Measurements from ENCODE around the gene TTC33. TPM values are rescaled to one million over a fixed set of nuclear protein-coding genes. Genes with fewer than 3 reads are reported as not detected.
"Not testable (repeated sequence)": the region's sequence is repeated elsewhere in the genome, so short reads cannot be mapped to it uniquely, and the experiment has no call there.

The TTC33 gene
- total RNA-seq, 4 donors from 2014 or later, result 18.8 to 123 (median 39.7) TPM

DNA sequence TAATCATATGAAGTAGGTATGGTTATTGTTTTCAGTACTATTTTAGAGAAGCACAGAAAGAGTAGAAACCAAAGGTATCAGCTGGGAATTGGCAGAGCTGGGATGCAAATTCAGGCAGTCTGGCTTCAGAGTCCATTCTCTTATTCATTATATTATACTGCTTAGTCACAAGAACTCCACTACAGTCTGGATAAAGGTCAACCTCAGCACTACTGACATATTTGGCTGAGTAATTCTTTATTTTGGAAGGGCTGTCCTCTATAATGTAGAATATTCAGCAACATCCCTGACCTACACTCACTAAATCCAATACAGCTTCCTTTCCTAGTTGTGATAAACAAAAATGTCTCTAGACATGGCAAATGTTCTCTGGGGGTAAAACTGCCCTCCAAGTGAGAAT lies 38.5 kb downstream of the TTC33 start:
- no peak for DNase-seq
- no peak overlapping the region for H3K4me3 ChIP-seq
- no peaks in the 10 kb centered on the region for H3K4me1 ChIP-seq
- no peaks in the 10 kb centered on the region for H3K27me3 ChIP-seq
- H3K9me3 ChIP-seq, result no peaks in the 10 kb centered on the region
- H3K36me3 ChIP-seq, result no peaks in the 10 kb centered on the region
- no peak overlapping the region for H3K27ac ChIP-seq
- intact Hi-C loops (cut with DNase I; ENCODE audit: low total_unique reads), result no loop called here
- no peak for TF ChIP-seq POLR2A (IDR thresholded peaks at IDR 0.05)
- TF ChIP-seq, protein P1, sequence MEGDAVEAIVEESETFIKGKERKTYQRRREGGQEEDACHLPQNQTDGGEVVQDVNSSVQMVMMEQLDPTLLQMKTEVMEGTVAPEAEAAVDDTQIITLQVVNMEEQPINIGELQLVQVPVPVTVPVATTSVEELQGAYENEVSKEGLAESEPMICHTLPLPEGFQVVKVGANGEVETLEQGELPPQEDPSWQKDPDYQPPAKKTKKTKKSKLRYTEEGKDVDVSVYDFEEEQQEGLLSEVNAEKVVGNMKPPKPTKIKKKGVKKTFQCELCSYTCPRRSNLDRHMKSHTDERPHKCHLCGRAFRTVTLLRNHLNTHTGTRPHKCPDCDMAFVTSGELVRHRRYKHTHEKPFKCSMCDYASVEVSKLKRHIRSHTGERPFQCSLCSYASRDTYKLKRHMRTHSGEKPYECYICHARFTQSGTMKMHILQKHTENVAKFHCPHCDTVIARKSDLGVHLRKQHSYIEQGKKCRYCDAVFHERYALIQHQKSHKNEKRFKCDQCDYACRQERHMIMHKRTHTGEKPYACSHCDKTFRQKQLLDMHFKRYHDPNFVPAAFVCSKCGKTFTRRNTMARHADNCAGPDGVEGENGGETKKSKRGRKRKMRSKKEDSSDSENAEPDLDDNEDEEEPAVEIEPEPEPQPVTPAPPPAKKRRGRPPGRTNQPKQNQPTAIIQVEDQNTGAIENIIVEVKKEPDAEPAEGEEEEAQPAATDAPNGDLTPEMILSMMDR (IDR thresholded peaks at IDR 0.05), result no peak

DNA sequence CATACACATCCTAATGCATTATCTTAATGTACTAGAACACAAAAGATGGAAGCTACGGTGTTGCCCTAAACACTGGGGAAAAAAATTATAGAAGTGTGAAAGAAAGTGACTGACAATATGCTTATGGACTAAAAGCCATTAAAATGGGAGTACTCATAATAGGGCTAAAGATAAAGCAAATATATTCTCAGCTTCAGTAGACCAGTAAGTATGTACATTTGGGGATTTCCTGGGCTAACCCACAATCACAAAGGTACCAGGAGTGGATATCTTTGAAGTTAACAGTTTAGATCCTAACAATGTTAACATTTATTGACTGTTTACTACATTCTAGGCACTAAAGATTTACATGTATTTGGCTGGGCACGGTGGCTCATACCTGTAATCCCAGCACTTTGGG lies 39.2 kb downstream of the TTC33 start:
- Histone ChIP-seq H3K9me3 (no peaks in the 10 kb centered on the region), H3K4me3 (no peak overlapping the region), H3K27ac (no peak overlapping the region), H3K4me1 (no peaks in the 10 kb centered on the region), H3K27me3 (no peaks in the 10 kb centered on the region), H3K36me3 (no peaks in the 10 kb centered on the region)
- intact Hi-C loops (cut with DNase I; ENCODE audit: low total_unique reads), result no loop called here
- no peak for DNase-seq
- TF ChIP-seq, protein P1 (IDR thresholded peaks at IDR 0.05), result no peak
- no peak for TF ChIP-seq POLR2A (IDR thresholded peaks at IDR 0.05)

DNA sequence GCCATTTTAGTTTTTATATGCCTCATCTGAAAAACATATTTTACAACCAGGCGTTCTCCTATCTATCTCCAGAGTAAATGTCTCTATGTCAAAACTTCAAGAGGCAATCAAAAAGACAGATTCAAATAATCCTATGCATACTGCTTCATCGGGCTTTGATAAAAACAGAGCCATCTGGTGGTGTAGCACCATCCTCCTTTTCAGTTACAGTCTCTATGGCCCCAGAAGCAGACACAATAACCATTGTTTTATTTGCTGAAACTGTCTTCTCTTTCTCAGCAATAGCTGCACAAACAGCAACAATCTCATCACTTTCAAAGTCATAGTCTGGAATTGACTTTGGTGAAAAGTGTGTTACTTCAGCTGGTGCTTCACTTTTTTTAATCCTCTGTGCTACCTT lies 39.8 kb downstream of the TTC33 start:
- intact Hi-C loops (cut with DNase I; ENCODE audit: low total_unique reads), result no loop called here

DNA sequence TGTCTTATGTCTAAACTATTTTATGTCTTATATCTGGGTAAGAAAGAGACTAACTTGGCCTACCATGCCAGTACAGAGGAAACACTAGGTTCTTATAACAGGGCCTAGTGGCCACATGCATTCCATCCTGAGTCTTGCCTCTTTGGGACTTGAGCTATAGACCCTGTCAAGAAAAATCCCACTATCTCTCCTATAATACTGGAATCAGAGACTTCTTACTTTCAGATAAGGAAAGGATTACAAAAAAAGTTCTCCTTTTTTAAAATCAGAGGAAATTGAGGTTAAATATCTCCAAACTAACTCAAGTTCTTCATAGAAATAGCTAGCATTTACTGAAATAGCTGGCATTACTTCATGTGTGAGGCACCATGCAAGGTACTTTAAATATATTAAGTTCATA lies 41.8 kb downstream of the TTC33 start:
- intact Hi-C loops (cut with DNase I; ENCODE audit: low total_unique reads), result no loop called here
- TF ChIP-seq POLR2A (IDR thresholded peaks at IDR 0.05), result no peak
- TF ChIP-seq, protein P1 (IDR thresholded peaks at IDR 0.05), result no peak

More for the DNA sequence above, 39.8 kb downstream of the TTC33 start:
- H3K36me3 ChIP-seq, result no peaks in the 10 kb centered on the region
- no peak overlapping the region for H3K27ac ChIP-seq
- DNase-seq, result no peak
- no peak overlapping the region for H3K4me3 ChIP-seq
- TF ChIP-seq POLR2A (IDR thresholded peaks at IDR 0.05), result no peak
- peaks cover 0 to 2% of the 10 kb centered on the region in 2 donors for H3K9me3 ChIP-seq
- H3K4me1 ChIP-seq, result no peaks in the 10 kb centered on the region
- no peaks in the 10 kb centered on the region for H3K27me3 ChIP-seq

DNA sequence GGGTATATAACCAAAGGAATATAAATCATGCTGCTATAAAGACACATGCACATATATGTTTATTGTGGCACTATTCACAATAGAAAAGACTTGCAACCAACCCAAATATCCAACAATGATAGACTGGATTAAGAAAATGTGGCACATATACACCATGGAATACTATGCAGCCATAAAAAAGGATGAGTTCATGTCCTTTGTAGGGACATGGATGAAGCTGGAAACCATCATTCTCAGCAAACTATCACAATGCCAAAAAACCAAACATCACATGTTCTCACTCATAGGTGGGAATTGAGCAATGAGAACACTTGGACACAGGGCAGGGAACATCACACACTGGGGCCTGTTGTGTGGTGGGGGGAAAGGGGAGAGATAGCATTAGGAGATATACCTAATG lies 45.2 kb downstream of the TTC33 start:
- DNase-seq; intact Hi-C loops (cut with DNase I; ENCODE audit: low total_unique reads); H3K27ac ChIP-seq; H3K36me3 ChIP-seq; H3K4me3 ChIP-seq; H3K27me3 ChIP-seq; H3K9me3 ChIP-seq; H3K4me1 ChIP-seq: not testable (repeated sequence)

More for the DNA sequence above, 41.8 kb downstream of the TTC33 start:
- H3K9me3 ChIP-seq, result peaks cover 0 to 6% of the 10 kb centered on the region in 2 donors
- H3K4me3 ChIP-seq, result no peak overlapping the region
- H3K36me3 ChIP-seq, result no peaks in the 10 kb centered on the region
- no peaks in the 10 kb centered on the region for H3K27me3 ChIP-seq
- no peaks in the 10 kb centered on the region for H3K4me1 ChIP-seq
- H3K27ac ChIP-seq, result no peak overlapping the region
- DNase-seq, result no peak

DNA sequence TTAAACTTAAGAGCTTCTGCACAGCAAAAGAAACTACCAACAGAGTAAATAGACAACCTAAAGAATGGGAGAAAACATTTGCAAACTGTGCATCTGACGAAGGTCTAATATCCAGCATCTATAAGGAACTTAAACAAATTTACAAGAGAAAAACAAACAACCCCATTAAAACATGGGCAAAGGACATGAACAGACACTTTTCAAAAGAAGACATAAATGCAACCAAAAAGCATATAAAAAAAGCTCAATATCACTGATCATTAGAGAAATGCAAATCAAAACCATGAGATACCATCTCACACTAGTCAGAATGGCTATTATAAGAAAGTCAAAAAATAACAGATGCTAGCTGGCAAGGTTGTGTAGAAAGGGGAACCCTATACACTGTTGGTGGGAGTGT lies 50.3 kb downstream of the TTC33 start:
- intact Hi-C loops (cut with DNase I; ENCODE audit: low total_unique reads); H3K4me1 ChIP-seq; DNase-seq; H3K9me3 ChIP-seq; H3K36me3 ChIP-seq; H3K27me3 ChIP-seq; H3K27ac ChIP-seq; H3K4me3 ChIP-seq: not testable (repeated sequence)

DNA sequence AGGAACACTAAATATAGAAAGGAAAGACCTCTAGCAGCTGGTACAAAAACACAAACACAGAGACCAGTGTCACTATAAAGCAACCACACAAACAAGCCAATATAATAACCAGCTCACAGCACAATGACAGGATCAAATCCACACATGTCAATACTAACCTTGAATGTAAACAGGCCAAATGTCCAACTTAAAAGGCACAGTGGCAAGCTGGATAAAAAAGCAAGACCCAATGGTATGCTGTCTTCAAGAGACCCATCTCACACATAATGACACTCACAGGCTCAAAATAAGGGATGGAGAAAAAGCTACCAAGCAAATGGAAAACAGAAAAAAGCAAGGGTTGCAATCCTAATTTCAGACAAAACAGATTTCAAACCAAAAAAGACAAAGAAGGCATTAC lies 53.7 kb downstream of the TTC33 start:
- H3K9me3 ChIP-seq; intact Hi-C loops (cut with DNase I; ENCODE audit: low total_unique reads); H3K4me1 ChIP-seq; H3K36me3 ChIP-seq; H3K4me3 ChIP-seq; H3K27me3 ChIP-seq; H3K27ac ChIP-seq; DNase-seq: not testable (repeated sequence)
